ENCODE results near the gene KCTD3.

- TF ChIP-seq CTCF (IDR thresholded peaks at IDR 0.05) (no peak), POLR2A (IDR thresholded peaks at IDR 0.05) (no peak)
These were observed 40.3 kb downstream of the KCTD3 start for GRCh38 chr1:215607412-215607811.

Data from right lobe of liver (tissue), 4 donors.